B cell (primary cell): ENCODE data around the gene GUCD1. TPM values are rescaled to one million over a fixed set of nuclear protein-coding genes. Genes with fewer than 3 reads are reported as not detected.
A peak's percentile ranks its signal among the peaks of the same experiment; 100 is the strongest.
"Not testable (repeated sequence)": the region's sequence is repeated elsewhere in the genome, so short reads cannot be mapped to it uniquely, and the experiment has no call there.

Experiments
- ATAC-seq: fragments of 200-7000 bp; cut with Tn5 transposase; one replicate; pipeline ENCODE4 v1.10.0; 2021; ENCODE audit warnings: low read depth, mild to moderate bottlenecking, moderate number of reproducible peaks, moderate library complexity
- CTCF ChIA-PET: fragments of 350-600 bp; sonication (Branson Sonifier 250); formaldehyde crosslinking; loops from one replicate; lab custom pipeline; 2021; ENCODE audit warnings: antibody characterized with exemption, inconsistent platforms; lab: Charles Lee
- POLR2A ChIA-PET: fragments of 350-600 bp; sonication (Branson Sonifier 250); formaldehyde crosslinking; loops from one replicate; lab custom pipeline; 2021; ENCODE audit warnings: antibody characterized with exemption; lab: Charles Lee
- DNase-seq: peaks from one replicate; pipeline ENCODE4 v3.0.0; 2013
- H2AFZ ChIP-seq: 2 replicates; pipeline ENCODE4 v1.6.1; 2012; ENCODE audit warnings: mild to moderate bottlenecking, low read depth, low read length; ENCODE audit not compliant: insufficient read depth, poor library complexity, severe bottlenecking
- H3K27ac ChIP-seq, 2 donors: 1 replicate in 1 of 2; 2 replicates in 1 of 2; pipeline ENCODE4 v1.5.1; 2012 to 2013; ENCODE audit warnings: low read length in 2 of 2, mild to moderate bottlenecking in 2 of 2, moderate library complexity in 1 of 2
- H3K27me3 ChIP-seq, 4 experiments: fragments of 200-600 bp in 1 of 4; sonication (generic) in 1 of 4; replicated peaks in 1 of 4; 1 replicate in 2 of 4; 2 replicates in 2 of 4; pipeline versions ENCODE4 v1.6.1 to v1.7.0; 2013 to 2016; ENCODE audit warnings: low read length in 3 of 4, mild to moderate bottlenecking in 2 of 4, mixed read lengths in 1 of 4, moderate library complexity in 1 of 4; ENCODE audit not compliant: insufficient read depth in 4 of 4, control insufficient read depth in 3 of 4; ENCODE audit errors: control extremely low read depth in 1 of 4
- H3K36me3 ChIP-seq, 2 experiments: replicated peaks in 1 of 2; 1 replicate in 1 of 2; 2 replicates in 1 of 2; pipeline versions ENCODE4 v1.6.1 to v1.7.1; 2013; ENCODE audit warnings: low read length in 1 of 2; ENCODE audit not compliant: insufficient read depth in 2 of 2, control insufficient read depth in 1 of 2; ENCODE audit errors: control extremely low read depth in 1 of 2, extremely low read depth in 1 of 2
- H3K4me1 ChIP-seq, 2 donors: fragments of 200-600 bp in 1 of 2; sonication (generic) in 1 of 2; 1 replicate in 1 of 2; 2 replicates in 1 of 2; pipeline versions ENCODE4 v1.5.1 to v1.6.1; 2013 to 2017; ENCODE audit warnings: low read length in 2 of 2; ENCODE audit not compliant: control insufficient read depth in 2 of 2, insufficient read depth in 2 of 2
- H3K4me2 ChIP-seq: replicated peaks from 2 replicates; pipeline ENCODE3; 2012; ENCODE audit warnings: mild to moderate bottlenecking, low read depth, low read length; ENCODE audit not compliant: poor library complexity, severe bottlenecking
- H3K4me3 ChIP-seq, 5 experiments: fragments of 200-600 bp in 1 of 5; sonication (generic) in 1 of 5; 1 replicate in 3 of 5; 2 replicates in 2 of 5; pipeline versions ENCODE4 v1.5.1 to v1.7.0; 2011 to 2016; ENCODE audit warnings: low read length in 4 of 5, mild to moderate bottlenecking in 4 of 5, low read depth in 2 of 5, control low read depth in 1 of 5, moderate library complexity in 1 of 5; ENCODE audit not compliant: insufficient read depth in 1 of 5; ENCODE audit errors: control extremely low read depth in 1 of 5, extremely low read depth in 1 of 5
- H3K79me2 ChIP-seq: fragments of 200-600 bp; sonication (generic); one replicate; pipeline ENCODE4 v1.6.0; 2016; ENCODE audit warnings: low read length; ENCODE audit not compliant: control insufficient read depth, insufficient read depth
- H3K9ac ChIP-seq: fragments of 200-600 bp; sonication (generic); 2 replicates; pipeline ENCODE4 v1.6.1; 2017; ENCODE audit warnings: mild to moderate bottlenecking, low read length, moderate library complexity
- H3K9me3 ChIP-seq, 3 donors: one replicate each; pipeline versions ENCODE4 v1.6.1 to v1.7.1; 2013; ENCODE audit warnings: low read length in 2 of 3; ENCODE audit not compliant: control insufficient read depth in 2 of 3, insufficient read depth in 1 of 3; ENCODE audit errors: control extremely low read depth in 1 of 3
- H4K20me1 ChIP-seq: 2 replicates; pipeline ENCODE4 v1.6.0; 2012; ENCODE audit warnings: mild to moderate bottlenecking, low read length; ENCODE audit not compliant: insufficient read depth, control insufficient read depth, poor library complexity, severe bottlenecking
- H3K27ac Mint-ChIP-seq: one replicate; pipeline ENCODE4 v1.8.0; 2021; ENCODE audit warnings: mixed read lengths
- H3K27me3 Mint-ChIP-seq: one replicate; pipeline ENCODE4 v1.8.0; 2021; ENCODE audit warnings: mixed read lengths
- H3K4me1 Mint-ChIP-seq: one replicate; pipeline ENCODE4 v1.8.0; 2021; ENCODE audit warnings: mixed read lengths
- H3K4me3 Mint-ChIP-seq: one replicate; pipeline ENCODE4 v1.8.0; 2021; ENCODE audit warnings: mixed read lengths
- H3K9me3 Mint-ChIP-seq: one replicate; pipeline ENCODE4 v1.8.0; 2022; ENCODE audit warnings: mixed read lengths; ENCODE audit not compliant: insufficient read depth
- CTCF ChIP-seq: fragments of 200-600 bp; IDR thresholded peaks from one replicate; pipeline ENCODE4 v1.8.0; 2022; ENCODE audit warnings: antibody characterized with exemption, mild to moderate bottlenecking
- EZH2 ChIP-seq: IDR thresholded peaks from 2 replicates; pipeline ENCODE4 v1.6.1; 2012; ENCODE audit warnings: borderline replicate concordance, low read depth, mild to moderate bottlenecking, moderate library complexity, low read length; ENCODE audit not compliant: insufficient read depth, poor library complexity, severe bottlenecking
- WGBS: methylation state at CpG from one replicate; pipeline ENCODE4 v1.1.5; 2013; ENCODE audit warnings: missing lambda C conversion rate; ENCODE audit not compliant: insufficient coverage; 5-methylcytosine and 5-hydroxymethylcytosine counted together
- intact Hi-C: fragments of 100-400 bp; cut with micrococcal nuclease; formaldehyde crosslinking; loops from one replicate; pipeline ENCODE4 v1.10.0; 2022
- polyA plus RNA-seq: library from polyadenylated mRNA; depleted of rRNA; stranded (reverse); fragments of >200 nt; gene quantifications from 2 replicates; pipeline ENCODE4 v1.2.3, GENCODE V29; 2012
- total RNA-seq, 2 donors: library from RNA; stranded (reverse); fragments of 120-200 nt in 1 of 2; gene quantifications; 1 replicate in 1 of 2; 2 replicates in 1 of 2; pipeline versions ENCODE4 v1.2.3 to v1.2.4, GENCODE V29; 2013 to 2022

The GUCD1 gene
- total and polyA plus RNA-seq, 2 donors (not counting 1 experiment from before 2014, with no cell fraction given) = 257 to 378 TPM

- H3K4me1 ChIP-seq = peaks cover 59 to 75% of the 10 kb centered on the region in 2 donors
Observed at GRCh38 chr22:24553597-24554312, 1.2 kb downstream of the GUCD1 start.

GRCh38 chr22:24552503-24553286 is 2.2 kb downstream of the GUCD1 start:
- not testable (repeated sequence) for H3K27me3 ChIP-seq, H3K9me3 ChIP-seq, H3K27me3 Mint-ChIP-seq, H3K9me3 Mint-ChIP-seq, H2AFZ ChIP-seq
- ATAC-seq (peak; percentile 32), DNase-seq (peak; percentile 65)
- peaks cover 5 to 50% of the 10 kb centered on the region in 2 experiments for H3K36me3 ChIP-seq
- intact Hi-C loops = loop anchor here (10.0 kb wide), 2 partner anchors 748 to 1408 kb away; partner anchors contain the start of genes RAB36 and RSPH14
- H3K4me1 ChIP-seq = peaks cover 55 to 71% of the 10 kb centered on the region in 2 donors
- Mint-ChIP-seq H3K27ac (peak overlapping the region; percentile 96), H3K4me3 (peak overlapping the region; percentile 99), H3K4me1 (peaks cover 79% of the 10 kb centered on the region)
- peak overlapping the region; percentile 75 to 99 (median 96) for H3K4me3 ChIP-seq
- peak overlapping the region; percentile 87 to 96 for H3K27ac ChIP-seq
- peaks cover 87% of the 10 kb centered on the region for H3K79me2 ChIP-seq
- WGBS = 38% methylated on average over 4 of the region's 10 CpGs
- peak overlapping the region; percentile 83 for H3K4me2 ChIP-seq
- H3K9ac ChIP-seq = peak overlapping the region; percentile 97
- POLR2A ChIA-PET = interaction anchor here (0.7 to 3.8 kb wide), 6 partner anchors 19 to 799 kb away, joined by 3 to 14 read pairs (median 4); partner anchors contain the start of gene ADORA2A
- H4K20me1 ChIP-seq = peaks cover 69% of the 10 kb centered on the region
- CTCF ChIA-PET = interaction anchor here (1.0 to 2.4 kb wide), 6 partner anchors 13 to 130 kb away, joined by 3 to 7 read pairs (median 4); no protein-coding TSS in a partner anchor

More at GRCh38 chr22:24553597-24554312, 1.2 kb downstream of the GUCD1 start:
- Histone ChIP-seq H3K27me3 (no peaks in the 10 kb centered on the region), H3K9ac (peak overlapping the region; percentile 97), H3K79me2 (peaks cover 87% of the 10 kb centered on the region), H3K9me3 (no peaks in the 10 kb centered on the region), H4K20me1 (peaks cover 63% of the 10 kb centered on the region), H2AFZ (peak overlapping the region; percentile 66), H3K4me3 (peak overlapping the region; percentile 75 to 99 (median 96)), H3K27ac (peak overlapping the region; percentile 87 to 96), H3K4me2 (peak overlapping the region; percentile 83), H3K36me3 (peaks cover 7 to 50% of the 10 kb centered on the region in 2 experiments)
- CTCF ChIA-PET = interaction anchor here (1.0 to 1.6 kb wide), 4 partner anchors 36 to 397 kb away, joined by 4 to 5 read pairs (median 4); no protein-coding TSS in a partner anchor
- intact Hi-C loops = loop anchor here (2.0 to 10.0 kb wide), 3 partner anchors 127 to 1409 kb away; partner anchors contain the start of genes ADORA2A, RAB36 and RSPH14
- WGBS = 26% methylated on average over 6 of the region's 12 CpGs
- H3K27me3 Mint-ChIP-seq = no peaks in the 10 kb centered on the region
- POLR2A ChIA-PET = interaction anchor here (0.7 to 3.8 kb wide), 4 partner anchors 119 to 400 kb away, joined by 3 to 14 read pairs (median 6); partner anchors contain the start of gene ADORA2A
- peak overlapping the region; percentile 99 for H3K4me3 Mint-ChIP-seq
- DNase-seq = no peak
- ATAC-seq = no peak
- no peaks in the 10 kb centered on the region for H3K9me3 Mint-ChIP-seq
- TF ChIP-seq CTCF (no peak), EZH2 (no peak)
- H3K4me1 Mint-ChIP-seq = peaks cover 82% of the 10 kb centered on the region
- H3K27ac Mint-ChIP-seq = peak overlapping the region; percentile 96
